ELF-1 (cell line): ENCODE data around the gene ITFG1.
"Not testable (repeated sequence)": the region's sequence is repeated elsewhere in the genome, so short reads cannot be mapped to it uniquely, and the experiment has no call there.

Experiments used
- DNase-seq: peaks from one replicate; pipeline ENCODE4 v3.0.0-alpha.2; 2016; ENCODE audit warnings: low read depth, low spot score

Gene ITFG1

GRCh38 chr16:47324309-47324708 is 136.6 kb downstream of the ITFG1 start:
- DNase-seq, result not testable (repeated sequence)

- DNase-seq, result no peak
Observed at GRCh38 chr16:47323241-47323640, 137.6 kb downstream of the ITFG1 start.

GRCh38 chr16:47320546-47321310 is 140.1 kb downstream of the ITFG1 start:
- no peak for DNase-seq

- no peak for DNase-seq
Observed at GRCh38 chr16:47317465-47318240, 143.2 kb downstream of the ITFG1 start.

- DNase-seq, result no peak
Observed at GRCh38 chr16:47316442-47317015, 144.3 kb downstream of the ITFG1 start.

- peak; percentile 38 for DNase-seq
Observed at GRCh38 chr16:47311738-47312505, 148.9 kb downstream of the ITFG1 start.

GRCh38 chr16:47310792-47311211 is 150.1 kb downstream of the ITFG1 start:
- no peak for DNase-seq

GRCh38 chr16:47309581-47310312 is 151.1 kb downstream of the ITFG1 start:
- no peak for DNase-seq

- no peak for DNase-seq
Observed at GRCh38 chr16:47308601-47309000, 152.3 kb downstream of the ITFG1 start.

GRCh38 chr16:47304563-47304962 is 156.3 kb downstream of the ITFG1 start:
- no peak for DNase-seq

- DNase-seq, result no peak
Observed at GRCh38 chr16:47299587-47299986, 161.3 kb downstream of the ITFG1 start.

GRCh38 chr16:47284999-47285398 is 175.9 kb downstream of the ITFG1 start:
- DNase-seq, result peak; percentile 79

GRCh38 chr16:47278306-47278970 is 182.4 kb downstream of the ITFG1 start:
- no peak for DNase-seq

- DNase-seq, result no peak
Observed at GRCh38 chr16:47276522-47276921, 184.3 kb downstream of the ITFG1 start.

GRCh38 chr16:47262938-47263337 is 197.9 kb downstream of the ITFG1 start:
- no peak for DNase-seq

GRCh38 chr16:47260503-47260902 is 200.4 kb downstream of the ITFG1 start:
- no peak for DNase-seq

- peak; percentile 43 for DNase-seq
Observed at GRCh38 chr16:47258874-47259461, 201.9 kb downstream of the ITFG1 start.

- DNase-seq, result no peak
Observed at GRCh38 chr16:47254756-47255155, 206.1 kb downstream of the ITFG1 start.

- no peak for DNase-seq
Observed at GRCh38 chr16:47250983-47251382, 209.9 kb downstream of the ITFG1 start.

- DNase-seq, result no peak
Observed at GRCh38 chr16:47247690-47248089, 213.2 kb downstream of the ITFG1 start.
